PC-3 (cell line): ENCODE results near the gene VIPR2. TPM values are rescaled to one million over a fixed set of nuclear protein-coding genes. Genes with fewer than 3 reads are reported as not detected.

ENCODE experiments used
- ATAC-seq: fragments of 200-7000 bp; cut with Tn5 transposase; 2 replicates; pipeline ENCODE4 v1.9.1; 2020; ENCODE audit warnings: mild to moderate bottlenecking, moderate library complexity
- BruUV-seq: library from RNA; stranded (reverse); fragments of 400-500 nt; replicated peaks from 2 replicates; lab custom pipeline; 2021; lab: Mats Ljungman, UMichigan
- CTCF ChIA-PET: fragments of 300-600 bp; sonication (Branson Sonifier 250); formaldehyde crosslinking; loops from one replicate; lab custom pipeline; 2022; ENCODE audit warnings: antibody characterized with exemption; lab: Charles Lee
- POLR2A ChIA-PET: fragments of 300-600 bp; sonication (Branson Sonifier 250); formaldehyde crosslinking; loops from one replicate; lab custom pipeline; 2022; ENCODE audit warnings: antibody characterized with exemption; ENCODE audit not compliant: unreplicated experiment; lab: Charles Lee
- DNase-seq: peaks from one replicate; pipeline ENCODE4 v3.0.0-alpha.2; 2015
- H2AFZ ChIP-seq: fragments of 300-600 bp; sonication (generic); 2 replicates; pipeline ENCODE4 v1.6.0; 2016; ENCODE audit warnings: antibody characterized with exemption, low read length
- H3F3A ChIP-seq: fragments of 300-600 bp; sonication (generic); one replicate; pipeline ENCODE4 v1.6.0; 2017; ENCODE audit warnings: antibody characterized with exemption, low read length, control low read depth, mild to moderate bottlenecking; ENCODE audit not compliant: unreplicated experiment
- H3K27ac ChIP-seq: fragments of 300-600 bp; sonication (generic); 2 replicates; pipeline ENCODE4 v1.5.1; 2016; ENCODE audit warnings: mild to moderate bottlenecking, low read length
- H3K27me3 ChIP-seq: fragments of 300-600 bp; sonication (generic); 2 replicates; pipeline ENCODE4 v1.6.1; 2016; ENCODE audit warnings: low read length, mixed read lengths
- H3K36me3 ChIP-seq: fragments of 300-600 bp; sonication (generic); 2 replicates; pipeline ENCODE4 v1.6.1; 2016; ENCODE audit warnings: low read depth, mixed run types, low read length, mixed read lengths
- H3K4me1 ChIP-seq: fragments of 300-600 bp; sonication (generic); 2 replicates; pipeline ENCODE4 v1.5.1; 2016; ENCODE audit warnings: low read length; ENCODE audit not compliant: insufficient read depth
- H3K4me2 ChIP-seq: fragments of 300-600 bp; sonication (generic); 2 replicates; pipeline ENCODE4 v1.6.0; 2016; ENCODE audit warnings: low read length
- H3K4me3 ChIP-seq: fragments of 300-600 bp; sonication (generic); 2 replicates; pipeline ENCODE4 v1.5.1; 2016; ENCODE audit warnings: mild to moderate bottlenecking, low read length, mixed read lengths
- H3K79me2 ChIP-seq: fragments of 300-600 bp; sonication (generic); 2 replicates; pipeline ENCODE4 v1.6.1; 2017; ENCODE audit warnings: low read length, mixed read lengths
- H3K9ac ChIP-seq: fragments of 300-600 bp; sonication (generic); 2 replicates; pipeline ENCODE4 v1.6.0; 2016; ENCODE audit warnings: mild to moderate bottlenecking, low read length
- H3K9me2 ChIP-seq: fragments of 300-600 bp; sonication (generic); replicated peaks from 2 replicates; pipeline ENCODE4 v1.6.1; 2016; ENCODE audit warnings: mixed run types, low read length, mixed read lengths
- H3K9me3 ChIP-seq: fragments of 300-600 bp; sonication (generic); 2 replicates; pipeline ENCODE4 v1.6.1; 2016; ENCODE audit warnings: low read length, mixed read lengths
- H4K20me1 ChIP-seq: fragments of 300-600 bp; sonication (generic); 2 replicates; pipeline ENCODE4 v1.6.1; 2016; ENCODE audit warnings: low read length, mixed read lengths
- EZH2 ChIP-seq: fragments of 300-600 bp; sonication (generic); IDR thresholded peaks from one replicate; pipeline ENCODE4 v1.6.1; 2017; ENCODE audit warnings: antibody characterized with exemption, mild to moderate bottlenecking, low read length; ENCODE audit not compliant: unreplicated experiment
- EZH2phosphoT487 ChIP-seq: fragments of 300-600 bp; sonication (generic); IDR thresholded peaks from 2 replicates; pipeline ENCODE4 v1.6.1; 2018; ENCODE audit warnings: mild to moderate bottlenecking, antibody characterized with exemption, low read length, borderline replicate concordance
- intact Hi-C: fragments of 100-400 bp; cut with micrococcal nuclease; formaldehyde crosslinking; loops from 2 replicates; pipeline ENCODE4 v1.9.0; 2023
- total RNA-seq: library from RNA; depleted of rRNA; stranded (reverse); fragments of >200 nt; gene quantifications from 2 replicates; pipeline ENCODE4 v1.2.3, GENCODE V29; 2014
- TF ChIP-seq, protein P1 (sequence below): fragments of 300-600 bp; sonication (generic); conservative IDR thresholded peaks from 2 replicates; pipeline ENCODE4 v1.5.1; 2017; ENCODE audit warnings: antibody characterized with exemption, low read depth, mild to moderate bottlenecking, low read length

Gene VIPR2
- total RNA-seq, 1 experiment from 2014 or later: not detected

GRCh38 chr7:159045839-159046238 lies 98.8 kb downstream of the VIPR2 start:
- no TSS peak for BruUV-seq
- Histone ChIP-seq H3K9me2 (no peaks in the 10 kb centered on the region), H3K4me2 (no peak overlapping the region), H3K36me3 (no peaks in the 10 kb centered on the region), H3F3A (no peaks in the 10 kb centered on the region), H3K27ac (no peak overlapping the region), H3K27me3 (peaks cover 56% of the 10 kb centered on the region), H3K4me1 (no peaks in the 10 kb centered on the region), H3K79me2 (no peaks in the 10 kb centered on the region), H3K9ac (no peak overlapping the region), H2AFZ (no peak overlapping the region), H4K20me1 (no peaks in the 10 kb centered on the region), H3K9me3 (no peaks in the 10 kb centered on the region), H3K4me3 (no peak overlapping the region)
- intact Hi-C loops: no loop called here
- ATAC-seq (no peak), DNase-seq (no peak)
- POLR2A ChIA-PET: interaction anchor here (0.7 kb wide), 1 partner anchor 25 kb away, joined by 4 read pairs; no protein-coding TSS in a partner anchor
- CTCF ChIA-PET: no interaction called here
- TF ChIP-seq EZH2 (no peak), EZH2phosphoT487 (no peak)
- TF ChIP-seq, protein P1, sequence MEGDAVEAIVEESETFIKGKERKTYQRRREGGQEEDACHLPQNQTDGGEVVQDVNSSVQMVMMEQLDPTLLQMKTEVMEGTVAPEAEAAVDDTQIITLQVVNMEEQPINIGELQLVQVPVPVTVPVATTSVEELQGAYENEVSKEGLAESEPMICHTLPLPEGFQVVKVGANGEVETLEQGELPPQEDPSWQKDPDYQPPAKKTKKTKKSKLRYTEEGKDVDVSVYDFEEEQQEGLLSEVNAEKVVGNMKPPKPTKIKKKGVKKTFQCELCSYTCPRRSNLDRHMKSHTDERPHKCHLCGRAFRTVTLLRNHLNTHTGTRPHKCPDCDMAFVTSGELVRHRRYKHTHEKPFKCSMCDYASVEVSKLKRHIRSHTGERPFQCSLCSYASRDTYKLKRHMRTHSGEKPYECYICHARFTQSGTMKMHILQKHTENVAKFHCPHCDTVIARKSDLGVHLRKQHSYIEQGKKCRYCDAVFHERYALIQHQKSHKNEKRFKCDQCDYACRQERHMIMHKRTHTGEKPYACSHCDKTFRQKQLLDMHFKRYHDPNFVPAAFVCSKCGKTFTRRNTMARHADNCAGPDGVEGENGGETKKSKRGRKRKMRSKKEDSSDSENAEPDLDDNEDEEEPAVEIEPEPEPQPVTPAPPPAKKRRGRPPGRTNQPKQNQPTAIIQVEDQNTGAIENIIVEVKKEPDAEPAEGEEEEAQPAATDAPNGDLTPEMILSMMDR: no peak

DNA sequence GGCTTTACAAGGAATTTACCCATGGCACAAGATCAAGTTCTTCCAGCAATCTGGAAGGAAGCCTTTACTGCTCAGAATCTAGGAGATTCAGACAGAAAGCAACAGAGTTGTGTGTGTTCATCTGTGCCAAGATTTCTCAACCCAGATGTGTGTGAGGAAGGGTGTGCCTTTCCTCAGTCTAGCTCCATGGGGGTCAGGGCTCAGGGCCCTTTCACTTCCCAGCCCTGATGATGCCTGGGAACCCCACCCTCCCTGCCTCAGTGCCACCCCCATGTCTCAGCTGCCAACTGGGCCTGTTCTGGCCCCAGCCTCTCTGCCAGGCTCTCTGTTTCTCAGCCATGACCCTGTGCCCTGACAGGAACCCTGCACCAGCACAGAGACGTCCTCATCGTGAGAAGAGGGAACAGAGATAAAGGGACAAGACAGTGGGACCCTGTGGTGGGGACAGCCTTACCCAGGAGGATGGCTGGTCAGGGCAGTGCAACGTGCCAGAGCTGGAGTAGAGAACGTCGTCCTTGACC lies 102.0 kb downstream of the VIPR2 start:
- no peaks in the 10 kb centered on the region for H3K9me3 ChIP-seq

GRCh38 chr7:159042103-159042502 lies 102.6 kb downstream of the VIPR2 start:
- Histone ChIP-seq H3K27me3 (peaks cover 29% of the 10 kb centered on the region; the same call in 1 of the 2 replicates), H3K4me2 (no peak overlapping the region), H4K20me1 (no peaks in the 10 kb centered on the region), H3F3A (no peaks in the 10 kb centered on the region), H3K9me2 (no peaks in the 10 kb centered on the region), H3K9ac (no peak overlapping the region), H3K36me3 (no peaks in the 10 kb centered on the region), H3K4me1 (peaks cover 14% of the 10 kb centered on the region; the same call in 1 of the 2 replicates), H2AFZ (no peak overlapping the region), H3K9me3 (no peaks in the 10 kb centered on the region), H3K27ac (no peak overlapping the region), H3K79me2 (no peaks in the 10 kb centered on the region), H3K4me3 (no peak overlapping the region)
- ChIA-PET CTCF (no interaction called here), POLR2A (no interaction called here)
- TF ChIP-seq EZH2phosphoT487 (no peak), EZH2 (no peak)
- TF ChIP-seq, protein P1: no peak
- DNase-seq: no peak
- BruUV-seq: no TSS peak
- intact Hi-C loops: no loop called here
- ATAC-seq: no peak

More for the DNA sequence above, 102.0 kb downstream of the VIPR2 start:
- intact Hi-C loops: no loop called here
- H3K36me3 ChIP-seq: no peaks in the 10 kb centered on the region
- ChIA-PET CTCF (no interaction called here), POLR2A (no interaction called here)
- no peak overlapping the region for H3K4me2 ChIP-seq
- H3K27me3 ChIP-seq: peaks cover 33% of the 10 kb centered on the region
- peaks cover 14% of the 10 kb centered on the region; the same call in 1 of the 2 replicates for H3K4me1 ChIP-seq
- no peaks in the 10 kb centered on the region for H3K9me2 ChIP-seq
- no peaks in the 10 kb centered on the region for H3F3A ChIP-seq
- DNase-seq (no peak), ATAC-seq (no peak)
- H2AFZ ChIP-seq: no peak overlapping the region
- no peaks in the 10 kb centered on the region for H3K79me2 ChIP-seq
- H3K27ac ChIP-seq: no peak overlapping the region
- no peaks in the 10 kb centered on the region for H4K20me1 ChIP-seq
- H3K4me3 ChIP-seq: no peak overlapping the region
- no TSS peak for BruUV-seq
- TF ChIP-seq EZH2 (no peak), EZH2phosphoT487 (no peak)
- TF ChIP-seq, protein P1: no peak
- no peak overlapping the region for H3K9ac ChIP-seq
